OCI-LY1 (cell line): Measurements from ENCODE around the gene CIB2.

ENCODE experiments used
- CTCF ChIP-seq: fragments of 200-600 bp; sonication (generic), shearing (Covaris generic); IDR thresholded peaks from 2 replicates; pipeline ENCODE4 v1.5.1; 2017; ENCODE audit warnings: mild to moderate bottlenecking, antibody characterized with exemption, low read length, moderate library complexity, mixed read lengths
- EZH2 ChIP-seq: fragments of 200-600 bp; sonication (generic), shearing (Covaris generic); IDR thresholded peaks from 2 replicates; pipeline ENCODE4 v1.8.0; 2017; ENCODE audit warnings: borderline replicate concordance, mixed run types, mild to moderate bottlenecking, antibody characterized with exemption, low read length, moderate library complexity, mixed read lengths

DNA sequence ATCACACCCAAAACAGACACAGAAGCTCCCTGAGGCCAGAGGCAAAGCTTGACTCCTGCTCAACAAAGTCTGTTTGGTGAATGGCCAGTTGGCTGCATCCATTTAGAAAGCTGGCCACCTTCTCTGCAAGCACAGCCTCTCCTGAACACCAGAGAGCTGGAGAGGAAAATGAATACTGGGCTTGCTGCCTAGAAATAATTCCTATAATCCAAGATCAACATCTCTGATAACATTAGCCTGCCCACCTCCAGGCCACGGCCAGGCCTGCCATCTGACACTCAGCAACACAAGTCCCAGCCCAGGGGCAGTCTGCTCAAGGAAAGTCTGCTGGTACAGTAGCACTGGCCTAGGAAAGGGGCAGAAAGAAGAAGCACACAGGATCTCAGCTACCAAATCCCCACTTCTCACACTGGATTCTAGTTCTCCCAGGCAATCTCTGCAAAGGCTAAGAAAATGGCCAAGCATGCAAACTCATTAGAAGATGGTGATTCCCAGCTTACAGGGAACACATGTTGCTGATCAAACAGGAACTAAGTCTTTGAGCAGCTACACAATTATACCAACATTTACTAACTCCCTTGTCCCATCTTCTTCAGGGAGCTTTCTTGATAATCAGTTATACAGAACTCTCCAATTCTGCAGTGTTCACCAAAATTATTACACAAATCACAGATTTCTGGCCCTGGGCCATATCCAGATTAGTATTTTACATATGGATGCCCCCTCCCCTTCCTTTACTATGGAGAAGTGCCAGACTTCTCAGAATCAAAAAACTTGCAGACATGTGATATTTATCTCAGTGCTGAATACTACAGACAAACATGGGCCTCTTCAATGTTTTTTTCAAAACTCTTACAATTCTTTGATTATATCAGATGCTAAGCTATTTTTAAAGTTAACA lies 63.7 kb downstream of the CIB2 start:
- no peak for TF ChIP-seq CTCF
- TF ChIP-seq EZH2: no peak
